Measurements from ENCODE around the gene COX19.
"Not testable (repeated sequence)": the region's sequence is repeated elsewhere in the genome, so short reads cannot be mapped to it uniquely, and the experiment has no call there.

The COX19 gene

GRCh38 chr7:976901-977325 lies 1.6 kb upstream of the COX19 start:
- DNase-seq: no peak

- no peak for DNase-seq
Observed at GRCh38 chr7:975702-976473, 539 bp upstream of the COX19 start.

GRCh38 chr7:974172-974571 lies 1.2 kb downstream of the COX19 start:
- no peak for DNase-seq

GRCh38 chr7:973312-973711 lies 2.0 kb downstream of the COX19 start:
- no peak for DNase-seq

- no peak for DNase-seq
Observed at GRCh38 chr7:972676-973309, 2.6 kb downstream of the COX19 start.

GRCh38 chr7:972110-972509 lies 3.2 kb downstream of the COX19 start:
- DNase-seq: no peak

- no peak for DNase-seq
Observed at GRCh38 chr7:970744-971143, 4.6 kb downstream of the COX19 start.

GRCh38 chr7:969403-969802 lies 5.9 kb downstream of the COX19 start:
- no peak for DNase-seq

- DNase-seq: no peak
Observed at GRCh38 chr7:968205-969105, 6.9 kb downstream of the COX19 start.

- DNase-seq: no peak
Observed at GRCh38 chr7:967361-968082, 7.8 kb downstream of the COX19 start.

GRCh38 chr7:966291-967069 lies 8.9 kb downstream of the COX19 start:
- no peak for DNase-seq

GRCh38 chr7:964401-965231 lies 10.7 kb downstream of the COX19 start:
- DNase-seq: peak; percentile 58

GRCh38 chr7:963236-964078 lies 11.9 kb downstream of the COX19 start:
- DNase-seq: peak; percentile 32

- DNase-seq: peak; percentile 18
Observed at GRCh38 chr7:962401-963081, 12.8 kb downstream of the COX19 start.

GRCh38 chr7:961546-962400 lies 13.6 kb downstream of the COX19 start:
- DNase-seq: peak; percentile 16

GRCh38 chr7:960972-961371 lies 14.4 kb downstream of the COX19 start:
- not testable (repeated sequence) for DNase-seq

GRCh38 chr7:960269-960871 lies 15.0 kb downstream of the COX19 start:
- no peak for DNase-seq

GRCh38 chr7:959740-960139 lies 15.6 kb downstream of the COX19 start:
- DNase-seq: not testable (repeated sequence)

Data from femur (tissue), 1 donor.